MM.1S (cell line): ENCODE measurements around the gene MED25.

Experiments used
- DNase-seq: peaks from one replicate; pipeline ENCODE4 v3.0.0-alpha.2; 2015
- H2AFZ ChIP-seq: fragments of 300-600 bp; sonication (generic); 2 replicates; pipeline ENCODE4 v1.6.0; 2016; ENCODE audit warnings: antibody characterized with exemption, low read length
- H3F3A ChIP-seq: fragments of 300-600 bp; sonication (generic); 2 replicates; pipeline ENCODE4 v1.6.1; 2016; ENCODE audit warnings: mild to moderate bottlenecking, antibody characterized with exemption, low read length, moderate library complexity, mixed read lengths; ENCODE audit not compliant: insufficient read depth
- H3K27ac ChIP-seq: fragments of 300-600 bp; sonication (generic); 2 replicates; pipeline ENCODE4 v1.5.1; 2016; ENCODE audit warnings: mild to moderate bottlenecking, low read length
- H3K27me3 ChIP-seq: fragments of 300-600 bp; sonication (generic); replicated peaks from 2 replicates; pipeline ENCODE4 v1.6.0; 2016; ENCODE audit warnings: low read length; ENCODE audit not compliant: insufficient read depth
- H3K36me3 ChIP-seq: fragments of 300-600 bp; sonication (generic); replicated peaks from 2 replicates; pipeline ENCODE4 v1.6.1; 2016; ENCODE audit warnings: mild to moderate bottlenecking, low read length, mixed read lengths; ENCODE audit not compliant: insufficient read depth
- H3K4me1 ChIP-seq: fragments of 300-600 bp; sonication (generic); 2 replicates; pipeline ENCODE4 v1.6.1; 2016; ENCODE audit warnings: low read length, mixed read lengths
- H3K4me2 ChIP-seq: fragments of 300-600 bp; sonication (generic); 2 replicates; pipeline ENCODE4 v1.6.0; 2016; ENCODE audit warnings: low read depth, low read length
- H3K4me3 ChIP-seq: fragments of 300-600 bp; sonication (generic); 2 replicates; pipeline ENCODE4 v1.5.1; 2016; ENCODE audit warnings: low read length, mixed read lengths
- H3K79me2 ChIP-seq: fragments of 300-600 bp; sonication (generic); 2 replicates; pipeline ENCODE4 v1.6.1; 2016; ENCODE audit warnings: mixed run types, low read length, mixed read lengths
- H3K9ac ChIP-seq: fragments of 300-600 bp; sonication (generic); 2 replicates; pipeline ENCODE4 v1.6.1; 2016; ENCODE audit warnings: low read length, mixed read lengths
- H3K9me2 ChIP-seq: fragments of 300-600 bp; sonication (generic); replicated peaks from 2 replicates; pipeline ENCODE4 v1.6.1; 2016; ENCODE audit warnings: mild to moderate bottlenecking, low read length, mixed read lengths; ENCODE audit not compliant: insufficient read depth
- H3K9me3 ChIP-seq: fragments of 300-600 bp; sonication (generic); replicated peaks from 2 replicates; pipeline ENCODE4 v1.6.1; 2016; ENCODE audit warnings: mild to moderate bottlenecking, low read length, mixed read lengths; ENCODE audit not compliant: insufficient read depth
- H4K20me1 ChIP-seq: fragments of 300-600 bp; sonication (generic); 2 replicates; pipeline ENCODE4 v1.6.1; 2016; ENCODE audit warnings: mild to moderate bottlenecking, low read length, moderate library complexity, mixed read lengths; ENCODE audit not compliant: insufficient read depth
- CTCF ChIP-seq: fragments of 300-600 bp; sonication (generic); IDR thresholded peaks from 2 replicates; pipeline ENCODE4 v1.5.1; 2016; ENCODE audit warnings: antibody characterized with exemption, low read length, mixed read lengths
- EZH2 ChIP-seq: fragments of 300-600 bp; sonication (generic); optimal IDR thresholded peaks from 2 replicates; pipeline ENCODE3; 2017; ENCODE audit warnings: low read depth, mild to moderate bottlenecking, antibody characterized with exemption, low read length, mixed read lengths
- EZH2phosphoT487 ChIP-seq: fragments of 300-600 bp; sonication (generic); IDR thresholded peaks from 2 replicates; pipeline ENCODE4 v1.6.1; 2018; ENCODE audit warnings: antibody characterized with exemption, low read length

The MED25 gene

GRCh38 chr19:49806620-49806959, 11.5 kb upstream of the MED25 start:
- TF ChIP-seq CTCF (no peak), EZH2phosphoT487 (no peak), EZH2 (no peak)
- H3K27ac ChIP-seq: no peak overlapping the region
- DNase-seq: no peak
- H4K20me1 ChIP-seq: no peaks in the 10 kb centered on the region
- no peaks in the 10 kb centered on the region for H3K36me3 ChIP-seq
- H3K9me3 ChIP-seq: no peaks in the 10 kb centered on the region
- H3K4me3 ChIP-seq: no peak overlapping the region
- H3K27me3 ChIP-seq: no peaks in the 10 kb centered on the region
- H3K4me1 ChIP-seq: peaks cover 9% of the 10 kb centered on the region
- no peak overlapping the region for H3K9ac ChIP-seq
- H3K79me2 ChIP-seq: no peaks in the 10 kb centered on the region
- no peaks in the 10 kb centered on the region for H3F3A ChIP-seq
- H3K4me2 ChIP-seq: no peak overlapping the region
- no peak overlapping the region for H2AFZ ChIP-seq
- no peaks in the 10 kb centered on the region for H3K9me2 ChIP-seq

- H3K79me2 ChIP-seq: no peaks in the 10 kb centered on the region
- no peak overlapping the region for H2AFZ ChIP-seq
- H3K9me3 ChIP-seq: no peaks in the 10 kb centered on the region
- H3K36me3 ChIP-seq: no peaks in the 10 kb centered on the region
- peaks cover 2% of the 10 kb centered on the region; the same call in 1 of the 2 replicates for H3F3A ChIP-seq
- H3K27me3 ChIP-seq: no peaks in the 10 kb centered on the region
- H3K4me3 ChIP-seq: no peak overlapping the region
- DNase-seq: no peak
- no peak overlapping the region for H3K27ac ChIP-seq
- peaks cover 9% of the 10 kb centered on the region for H3K4me1 ChIP-seq
- H4K20me1 ChIP-seq: no peaks in the 10 kb centered on the region
- H3K4me2 ChIP-seq: no peak overlapping the region
- no peak for TF ChIP-seq CTCF
- H3K9ac ChIP-seq: no peak overlapping the region
- H3K9me2 ChIP-seq: no peaks in the 10 kb centered on the region
Measured at GRCh38 chr19:49807058-49807903, 10.8 kb upstream of the MED25 start.

- Histone ChIP-seq H2AFZ (no peak overlapping the region), H3K4me1 (peaks cover 9% of the 10 kb centered on the region), H3F3A (peaks cover 10% of the 10 kb centered on the region; the same call in 1 of the 2 replicates), H3K27me3 (no peaks in the 10 kb centered on the region), H3K36me3 (no peaks in the 10 kb centered on the region), H4K20me1 (no peaks in the 10 kb centered on the region), H3K9me2 (no peaks in the 10 kb centered on the region), H3K9ac (no peak overlapping the region), H3K9me3 (no peaks in the 10 kb centered on the region), H3K4me3 (0 out of 2 replicates have a peak overlapping the region, but pooled peaks have one; percentile 84), H3K27ac (no peak overlapping the region), H3K4me2 (peak overlapping the region; percentile 92; the same call in 1 of the 2 replicates), H3K79me2 (no peaks in the 10 kb centered on the region)
- TF ChIP-seq CTCF: no peak
- no peak for TF ChIP-seq EZH2
- TF ChIP-seq EZH2phosphoT487: no peak
- DNase-seq: no peak
Measured at GRCh38 chr19:49807904-49808675, 10.0 kb upstream of the MED25 start.
